Panc1 (cell line): ENCODE measurements around the gene NMRK1. TPM values are rescaled to one million over a fixed set of nuclear protein-coding genes. Genes with fewer than 3 reads are reported as not detected.

ENCODE experiments used
- ATAC-seq: fragments of 200-7000 bp; cut with Tn5 transposase; 2 replicates; pipeline ENCODE4 v1.9.1; 2020; ENCODE audit warnings: mild to moderate bottlenecking, moderate library complexity
- BruUV-seq: library from RNA; stranded (reverse); fragments of 400-500 nt; replicated peaks from 2 replicates; lab custom pipeline; 2021; lab: Mats Ljungman, UMichigan
- CTCF ChIA-PET: fragments of 300-600 bp; sonication (Branson Sonifier 250); formaldehyde crosslinking; loops from one replicate; lab custom pipeline; 2022; ENCODE audit warnings: antibody characterized with exemption; lab: Charles Lee
- POLR2A ChIA-PET: fragments of 300-600 bp; sonication (Branson Sonifier 250); formaldehyde crosslinking; loops from one replicate; lab custom pipeline; 2022; ENCODE audit warnings: antibody characterized with exemption; lab: Charles Lee
- DNase-seq: peaks from one replicate; pipeline ENCODE4 v3.0.0-alpha.2; 2010; ENCODE audit warnings: low read depth, low spot score
- H3K27ac ChIP-seq: 2 replicates; pipeline ENCODE4 v1.5.1; 2011; ENCODE audit warnings: mild to moderate bottlenecking, low read length, inconsistent platforms
- H3K27me3 ChIP-seq: fragments of 200-500 bp; sonication (Bioruptor generic); 2 replicates; pipeline ENCODE4 v1.6.0; 2014; ENCODE audit warnings: low read length, inconsistent platforms; ENCODE audit not compliant: control insufficient read depth, insufficient read depth
- H3K36me3 ChIP-seq: fragments of 200-500 bp; sonication (Bioruptor generic); 2 replicates; pipeline ENCODE4 v1.5.1; 2014; ENCODE audit warnings: inconsistent platforms, mild to moderate bottlenecking, low read length, moderate library complexity; ENCODE audit not compliant: control insufficient read depth, insufficient read depth
- H3K4me1 ChIP-seq: 2 replicates; pipeline ENCODE4 v1.5.1; 2011; ENCODE audit warnings: inconsistent platforms, mild to moderate bottlenecking, low read length, moderate library complexity; ENCODE audit not compliant: control insufficient read depth, insufficient read depth
- H3K4me3 ChIP-seq, 2 experiments: 2 replicates each; pipeline ENCODE4 v1.5.1; 2011 to 2012; ENCODE audit warnings: low read depth in 2 of 2, low read length in 2 of 2, mild to moderate bottlenecking in 2 of 2, inconsistent platforms in 1 of 2, moderate library complexity in 1 of 2
- H3K9me3 ChIP-seq: fragments of 200-500 bp; sonication (Bioruptor generic); 2 replicates; pipeline ENCODE4 v1.5.1; 2014; ENCODE audit warnings: low read depth, mild to moderate bottlenecking, inconsistent platforms, low read length, moderate library complexity; ENCODE audit not compliant: control insufficient read depth, insufficient read depth
- CTCF ChIP-seq: fragments of 450-650 bp; IDR thresholded peaks from 2 replicates; pipeline ENCODE4 v1.5.1; 2017; ENCODE audit warnings: mild to moderate bottlenecking
- POLR2AphosphoS5 ChIP-seq: IDR thresholded peaks from 2 replicates; pipeline ENCODE4 v1.6.1; 2012; ENCODE audit warnings: mild to moderate bottlenecking, low read depth, low read length, moderate library complexity
- REST ChIP-seq, 2 experiments: IDR thresholded peaks; 2 replicates each; pipeline ENCODE4 v1.6.1; 2011 to 2012; ENCODE audit warnings: low read depth in 2 of 2, control low read depth in 1 of 2, low read length in 1 of 2, mild to moderate bottlenecking in 1 of 2, moderate library complexity in 1 of 2; ENCODE audit not compliant: insufficient read depth in 1 of 2
- SIN3A ChIP-seq: IDR thresholded peaks from 2 replicates; pipeline ENCODE4 v1.6.1; 2012; ENCODE audit warnings: low read depth, mild to moderate bottlenecking, low read length, moderate library complexity, borderline replicate concordance; ENCODE audit not compliant: insufficient read depth
- TCF7L2 ChIP-seq: IDR thresholded peaks from 2 replicates; pipeline ENCODE4 v1.6.1; 2011; ENCODE audit warnings: mild to moderate bottlenecking, low read depth, low read length, inconsistent platforms
- in situ Hi-C: cut with HindIII; loops from 2 replicates; pipeline ENCODE4 v1.10.0; 2016; ENCODE audit warnings: low sequenced_read_pairs, low pct_unique_long_range_greater_than_20kb
- intact Hi-C: fragments of 100-400 bp; cut with micrococcal nuclease; formaldehyde crosslinking; loops from one replicate; pipeline ENCODE4 v1.10.0; 2022; ENCODE audit not compliant: unreplicated experiment
- total RNA-seq: library from RNA; stranded (reverse); gene quantifications from one replicate; pipeline ENCODE4 v1.2.1, GENCODE V29; 2021; ENCODE audit not compliant: unreplicated experiment

Gene NMRK1
- total RNA-seq, 1 experiment from 2014 or later: 16.0 TPM

- no peaks in the 10 kb centered on the region for H3K27me3 ChIP-seq
- H3K27ac ChIP-seq: no peak overlapping the region
- H3K36me3 ChIP-seq: no peaks in the 10 kb centered on the region; the same call in 1 of the 2 replicates
- intact Hi-C loops: loop anchor here (10.0 kb wide), 1 partner anchor 65 kb away; the partner anchor contains the start of genes NMRK1 and OSTF1
- ChIA-PET CTCF (no interaction called here), POLR2A (no interaction called here)
- ATAC-seq (no peak), DNase-seq (no peak)
- no TSS peak for BruUV-seq
- no peak for TF ChIP-seq POLR2AphosphoS5
- no peak for TF ChIP-seq SIN3A
- no peak for TF ChIP-seq CTCF
- no peak for TF ChIP-seq REST (IDR thresholded peaks at IDR 0.05; ENCODE audit: insufficient read depth in 1 of 2, low read depth in 2 of 2, low read length in 1 of 2)
- TF ChIP-seq TCF7L2: no peak
- no peaks in the 10 kb centered on the region for H3K9me3 ChIP-seq
- no peak overlapping the region for H3K4me3 ChIP-seq
- in situ Hi-C loops: no loop called here
- H3K4me1 ChIP-seq: no peaks in the 10 kb centered on the region
Measured at GRCh38 chr9:75019654-75020053, 68.3 kb downstream of the NMRK1 start.

GRCh38 chr9:75019022-75019421, 68.9 kb downstream of the NMRK1 start:
- in situ Hi-C loops (no loop called here), intact Hi-C loops (no loop called here)
- no peaks in the 10 kb centered on the region; the same call in 1 of the 2 replicates for H3K36me3 ChIP-seq
- H3K4me1 ChIP-seq: no peaks in the 10 kb centered on the region
- ChIA-PET POLR2A (no interaction called here), CTCF (no interaction called here)
- no peak overlapping the region for H3K27ac ChIP-seq
- no peaks in the 10 kb centered on the region for H3K9me3 ChIP-seq
- TF ChIP-seq POLR2AphosphoS5 (no peak), CTCF (no peak), SIN3A (no peak), REST (IDR thresholded peaks at IDR 0.05; ENCODE audit: insufficient read depth in 1 of 2, low read depth in 2 of 2, low read length in 1 of 2) (no peak), TCF7L2 (no peak)
- BruUV-seq: no TSS peak
- no peaks in the 10 kb centered on the region for H3K27me3 ChIP-seq
- DNase-seq: no peak
- no peak overlapping the region for H3K4me3 ChIP-seq
- no peak for ATAC-seq
